Breast epithelium (tissue), 3 donors: ENCODE results near the gene DUOXA2.

Source experiments
- POLR2A ChIP-seq: fragments of 450-650 bp; IDR thresholded peaks from one replicate; pipeline ENCODE4 v1.6.1; 2016; ENCODE audit warnings: antibody characterized with exemption, mild to moderate bottlenecking, moderate library complexity
- POLR2AphosphoS5 ChIP-seq, 3 donors: sonication (generic); formaldehyde crosslinking; IDR thresholded peaks; one replicate each; pipeline ENCODE4 v1.6.1; 2017; ENCODE audit warnings: antibody characterized with exemption in 3 of 3
- TF ChIP-seq, protein P1 (sequence below), 3 donors: fragments of 450-650 bp; IDR thresholded peaks; one replicate each; pipeline ENCODE4 v1.5.1; 2016 to 2017; ENCODE audit warnings: antibody characterized with exemption in 3 of 3, mild to moderate bottlenecking in 3 of 3, moderate library complexity in 3 of 3

DNA sequence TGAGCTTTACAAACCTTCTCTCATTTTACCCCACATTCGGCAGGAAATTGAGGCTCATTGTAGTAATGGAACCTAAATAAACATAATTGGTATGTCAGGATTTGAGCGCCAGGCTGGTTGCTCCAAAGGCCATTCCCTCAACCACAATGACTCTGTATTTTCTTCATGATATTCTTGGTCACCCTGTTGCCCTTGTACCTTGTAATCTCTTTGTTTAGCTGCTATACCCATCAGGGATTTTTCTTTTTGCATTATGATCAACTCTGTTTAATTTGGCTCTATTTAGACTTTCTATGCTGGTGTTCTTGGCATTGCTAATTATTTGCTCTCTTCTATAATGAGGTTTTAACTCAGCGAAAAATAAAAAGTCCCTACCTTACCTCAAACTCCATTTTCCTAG is 30.0 kb upstream of the DUOXA2 start:
- TF ChIP-seq, protein P1, sequence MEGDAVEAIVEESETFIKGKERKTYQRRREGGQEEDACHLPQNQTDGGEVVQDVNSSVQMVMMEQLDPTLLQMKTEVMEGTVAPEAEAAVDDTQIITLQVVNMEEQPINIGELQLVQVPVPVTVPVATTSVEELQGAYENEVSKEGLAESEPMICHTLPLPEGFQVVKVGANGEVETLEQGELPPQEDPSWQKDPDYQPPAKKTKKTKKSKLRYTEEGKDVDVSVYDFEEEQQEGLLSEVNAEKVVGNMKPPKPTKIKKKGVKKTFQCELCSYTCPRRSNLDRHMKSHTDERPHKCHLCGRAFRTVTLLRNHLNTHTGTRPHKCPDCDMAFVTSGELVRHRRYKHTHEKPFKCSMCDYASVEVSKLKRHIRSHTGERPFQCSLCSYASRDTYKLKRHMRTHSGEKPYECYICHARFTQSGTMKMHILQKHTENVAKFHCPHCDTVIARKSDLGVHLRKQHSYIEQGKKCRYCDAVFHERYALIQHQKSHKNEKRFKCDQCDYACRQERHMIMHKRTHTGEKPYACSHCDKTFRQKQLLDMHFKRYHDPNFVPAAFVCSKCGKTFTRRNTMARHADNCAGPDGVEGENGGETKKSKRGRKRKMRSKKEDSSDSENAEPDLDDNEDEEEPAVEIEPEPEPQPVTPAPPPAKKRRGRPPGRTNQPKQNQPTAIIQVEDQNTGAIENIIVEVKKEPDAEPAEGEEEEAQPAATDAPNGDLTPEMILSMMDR (IDR thresholded peaks at IDR 0.05), result no peak
- TF ChIP-seq POLR2A (no peak), POLR2AphosphoS5 (IDR thresholded peaks at IDR 0.05) (no peak)
